Vagina (tissue), 2 donors: Measurements from ENCODE around the gene CFD. TPM values are rescaled to one million over a fixed set of nuclear protein-coding genes. Genes with fewer than 3 reads are reported as not detected.

Experiments used
- DNase-seq, 2 donors: peaks; one replicate each; pipeline ENCODE4 v3.0.0-alpha.2; 2017; ENCODE audit errors: extremely low spot score in 2 of 2
- H3K27ac ChIP-seq: fragments of 200-600 bp; sonication (generic); one replicate; pipeline ENCODE4 v1.5.1; 2019
- H3K27me3 ChIP-seq: fragments of 200-600 bp; sonication (generic); one replicate; pipeline ENCODE4 v1.5.1; 2019
- H3K36me3 ChIP-seq, 2 donors: fragments of 200-600 bp; sonication (generic); one replicate each; pipeline ENCODE4 v1.5.1; 2017 to 2019
- H3K4me1 ChIP-seq: fragments of 200-600 bp; sonication (generic); one replicate; pipeline ENCODE4 v1.5.1; 2019
- H3K4me3 ChIP-seq, 2 donors: fragments of 200-600 bp; sonication (generic); 1 replicate in 1 of 2; 2 replicates in 1 of 2; pipeline ENCODE4 v1.5.1; 2016 to 2019
- H3K9me3 ChIP-seq: fragments of 200-600 bp; sonication (generic); one replicate; pipeline ENCODE4 v1.5.1; 2019
- CTCF ChIP-seq, 3 experiments: fragments of 450-650 bp in 2 of 3; fragments of 200-600 bp in 1 of 3; sonication (generic) in 1 of 3; IDR thresholded peaks; one replicate each; pipeline ENCODE4 v1.5.1; 2017 to 2019; ENCODE audit warnings: antibody characterized with exemption in 3 of 3, mild to moderate bottlenecking in 2 of 3, moderate library complexity in 2 of 3
- POLR2A ChIP-seq, 2 donors: fragments of 450-650 bp; IDR thresholded peaks; one replicate each; pipeline ENCODE4 v1.6.1; 2017; ENCODE audit warnings: antibody characterized with exemption in 2 of 2, mild to moderate bottlenecking in 2 of 2, moderate library complexity in 2 of 2
- POLR2AphosphoS5 ChIP-seq, 2 donors: sonication (generic); formaldehyde crosslinking; IDR thresholded peaks; one replicate each; pipeline ENCODE4 v1.9.0; 2017; ENCODE audit warnings: antibody characterized with exemption in 2 of 2, mild to moderate bottlenecking in 2 of 2, low read depth in 1 of 2; ENCODE audit not compliant: insufficient read depth in 1 of 2
- intact Hi-C: fragments of 100-400 bp; cut with DNase I; formaldehyde crosslinking; loops from one replicate; pipeline ENCODE4 v1.15.1; 2023
- total RNA-seq: library from RNA; depleted of rRNA; stranded (reverse); fragments of >200 nt; gene quantifications from one replicate; pipeline ENCODE4 v1.2.3, GENCODE V29; 2016

Gene CFD
- 2,325 TPM for total RNA-seq

GRCh38 chr19:858868-859843 is at the start of gene CFD:
CFD (plus strand) TSS chr19:859664; CDS start chr19:859690, 26 bp downstream.
- H3K4me1 ChIP-seq = peaks cover 48% of the 10 kb centered on the region
- intact Hi-C loops = loop anchor here (5.0 kb wide), 1 partner anchor 63 kb away; no protein-coding TSS in a partner anchor
- H3K4me3 ChIP-seq = peak within 1 kb of the TSS; percentile 53 to 59
- H3K36me3 ChIP-seq = no peaks in the 10 kb centered on the region
- TF ChIP-seq CTCF (IDR thresholded peaks at IDR 0.05) (no peak), POLR2AphosphoS5 (IDR thresholded peaks at IDR 0.05; ENCODE audit: insufficient read depth in 1 of 2, low read depth in 1 of 2) (peak in 1 of 2 donors; percentile 92), POLR2A (IDR thresholded peaks at IDR 0.05) (peak in 1 of 2 donors; percentile 79)
- H3K27me3 ChIP-seq = no peaks in the 10 kb centered on the region
- H3K27ac ChIP-seq = peak within 1 kb of the TSS; percentile 92
- no peak for DNase-seq
- H3K9me3 ChIP-seq = no peaks in the 10 kb centered on the region

- H3K4me3 ChIP-seq = no peak overlapping the region
- H3K4me1 ChIP-seq = no peaks in the 10 kb centered on the region
- H3K36me3 ChIP-seq = peaks cover 0 to 67% of the 10 kb centered on the region in 2 donors
- no peaks in the 10 kb centered on the region for H3K9me3 ChIP-seq
- no peak for TF ChIP-seq POLR2A (IDR thresholded peaks at IDR 0.05)
- no peak for TF ChIP-seq POLR2AphosphoS5 (IDR thresholded peaks at IDR 0.05; ENCODE audit: insufficient read depth in 1 of 2, low read depth in 1 of 2)
- no peak for TF ChIP-seq CTCF (IDR thresholded peaks at IDR 0.05)
- no peak for DNase-seq
- intact Hi-C loops = no loop called here
- no peak overlapping the region for H3K27ac ChIP-seq
- no peaks in the 10 kb centered on the region for H3K27me3 ChIP-seq
Observed at GRCh38 chr19:810077-810855, 49.2 kb upstream of the CFD start.

- Histone ChIP-seq H3K4me3 (no peak overlapping the region), H3K9me3 (no peaks in the 10 kb centered on the region), H3K36me3 (peaks cover 0 to 60% of the 10 kb centered on the region in 2 donors), H3K27ac (no peak overlapping the region), H3K4me1 (no peaks in the 10 kb centered on the region), H3K27me3 (no peaks in the 10 kb centered on the region)
- intact Hi-C loops = no loop called here
- TF ChIP-seq POLR2A (IDR thresholded peaks at IDR 0.05) (no peak), POLR2AphosphoS5 (IDR thresholded peaks at IDR 0.05; ENCODE audit: insufficient read depth in 1 of 2, low read depth in 1 of 2) (no peak)
- DNase-seq = no peak
Observed at GRCh38 chr19:810883-811489, 48.5 kb upstream of the CFD start.

- intact Hi-C loops = no loop called here
- H3K27ac ChIP-seq = no peak overlapping the region
- H3K36me3 ChIP-seq = peaks cover 0 to 54% of the 10 kb centered on the region in 2 donors
- H3K9me3 ChIP-seq = no peaks in the 10 kb centered on the region
- TF ChIP-seq CTCF (IDR thresholded peaks at IDR 0.05) (no peak), POLR2A (IDR thresholded peaks at IDR 0.05) (no peak), POLR2AphosphoS5 (IDR thresholded peaks at IDR 0.05; ENCODE audit: insufficient read depth in 1 of 2, low read depth in 1 of 2) (no peak)
- no peaks in the 10 kb centered on the region for H3K27me3 ChIP-seq
- H3K4me3 ChIP-seq = no peak overlapping the region
- no peak for DNase-seq
- H3K4me1 ChIP-seq = no peaks in the 10 kb centered on the region
Observed at GRCh38 chr19:811506-812048, 47.9 kb upstream of the CFD start.
